Measurements from ENCODE around the gene IER5L.

DNA sequence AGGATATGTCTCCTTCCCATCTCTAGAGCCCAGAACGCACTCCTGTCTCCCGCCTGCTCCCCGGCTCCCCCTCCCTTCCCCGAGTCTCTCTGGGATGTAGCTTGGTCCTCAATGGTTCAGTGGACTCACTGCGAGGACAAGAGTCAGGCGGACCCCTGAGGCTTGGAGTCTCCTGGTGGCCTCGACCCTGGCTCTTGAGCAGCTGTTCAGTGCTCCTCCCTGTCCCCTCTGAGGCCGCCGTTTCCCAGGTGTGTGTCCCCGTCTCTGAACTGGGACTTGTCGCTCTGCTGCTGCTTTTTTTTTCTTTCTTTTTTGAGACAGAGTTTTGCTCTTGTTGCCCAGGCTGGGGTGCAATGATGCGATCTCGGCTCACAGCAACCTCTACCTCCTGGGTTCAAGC, 44.8 kb upstream of the IER5L start:
- TF ChIP-seq, protein P1, sequence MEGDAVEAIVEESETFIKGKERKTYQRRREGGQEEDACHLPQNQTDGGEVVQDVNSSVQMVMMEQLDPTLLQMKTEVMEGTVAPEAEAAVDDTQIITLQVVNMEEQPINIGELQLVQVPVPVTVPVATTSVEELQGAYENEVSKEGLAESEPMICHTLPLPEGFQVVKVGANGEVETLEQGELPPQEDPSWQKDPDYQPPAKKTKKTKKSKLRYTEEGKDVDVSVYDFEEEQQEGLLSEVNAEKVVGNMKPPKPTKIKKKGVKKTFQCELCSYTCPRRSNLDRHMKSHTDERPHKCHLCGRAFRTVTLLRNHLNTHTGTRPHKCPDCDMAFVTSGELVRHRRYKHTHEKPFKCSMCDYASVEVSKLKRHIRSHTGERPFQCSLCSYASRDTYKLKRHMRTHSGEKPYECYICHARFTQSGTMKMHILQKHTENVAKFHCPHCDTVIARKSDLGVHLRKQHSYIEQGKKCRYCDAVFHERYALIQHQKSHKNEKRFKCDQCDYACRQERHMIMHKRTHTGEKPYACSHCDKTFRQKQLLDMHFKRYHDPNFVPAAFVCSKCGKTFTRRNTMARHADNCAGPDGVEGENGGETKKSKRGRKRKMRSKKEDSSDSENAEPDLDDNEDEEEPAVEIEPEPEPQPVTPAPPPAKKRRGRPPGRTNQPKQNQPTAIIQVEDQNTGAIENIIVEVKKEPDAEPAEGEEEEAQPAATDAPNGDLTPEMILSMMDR (IDR thresholded peaks at IDR 0.05; ENCODE audit: low read length): no peak
- TF ChIP-seq EZH2phosphoT487 (IDR thresholded peaks at IDR 0.05; ENCODE audit: low read length) (no peak), EZH2 (optimal IDR thresholded peaks at IDR 0.05; ENCODE audit: low read depth, low read length) (no peak)

All from MM.1S (cell line).